ENCODE data around the gene ZDHHC14. TPM values are rescaled to one million over a fixed set of nuclear protein-coding genes. Genes with fewer than 3 reads are reported as not detected.

Gene ZDHHC14
- total RNA-seq, 1 donor from 2014 or later: 26.1 TPM

- no peaks in the 10 kb centered on the region for H3K9me3 Mint-ChIP-seq (ENCODE audit: unreplicated experiment)
- TF ChIP-seq, protein P1, sequence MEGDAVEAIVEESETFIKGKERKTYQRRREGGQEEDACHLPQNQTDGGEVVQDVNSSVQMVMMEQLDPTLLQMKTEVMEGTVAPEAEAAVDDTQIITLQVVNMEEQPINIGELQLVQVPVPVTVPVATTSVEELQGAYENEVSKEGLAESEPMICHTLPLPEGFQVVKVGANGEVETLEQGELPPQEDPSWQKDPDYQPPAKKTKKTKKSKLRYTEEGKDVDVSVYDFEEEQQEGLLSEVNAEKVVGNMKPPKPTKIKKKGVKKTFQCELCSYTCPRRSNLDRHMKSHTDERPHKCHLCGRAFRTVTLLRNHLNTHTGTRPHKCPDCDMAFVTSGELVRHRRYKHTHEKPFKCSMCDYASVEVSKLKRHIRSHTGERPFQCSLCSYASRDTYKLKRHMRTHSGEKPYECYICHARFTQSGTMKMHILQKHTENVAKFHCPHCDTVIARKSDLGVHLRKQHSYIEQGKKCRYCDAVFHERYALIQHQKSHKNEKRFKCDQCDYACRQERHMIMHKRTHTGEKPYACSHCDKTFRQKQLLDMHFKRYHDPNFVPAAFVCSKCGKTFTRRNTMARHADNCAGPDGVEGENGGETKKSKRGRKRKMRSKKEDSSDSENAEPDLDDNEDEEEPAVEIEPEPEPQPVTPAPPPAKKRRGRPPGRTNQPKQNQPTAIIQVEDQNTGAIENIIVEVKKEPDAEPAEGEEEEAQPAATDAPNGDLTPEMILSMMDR (IDR thresholded peaks at IDR 0.05; ENCODE audit: unreplicated experiment): no peak
- H3K27me3 Mint-ChIP-seq (ENCODE audit: unreplicated experiment): no peaks in the 10 kb centered on the region
- peaks cover 20% of the 10 kb centered on the region for H3K4me1 Mint-ChIP-seq (ENCODE audit: unreplicated experiment)
- H3K27ac Mint-ChIP-seq (ENCODE audit: unreplicated experiment): no peak overlapping the region
- no peak overlapping the region for H3K4me3 Mint-ChIP-seq (ENCODE audit: unreplicated experiment)
- DNase-seq (ENCODE audit: low spot score): no peak
- no peaks in the 10 kb centered on the region for H3K36me3 Mint-ChIP-seq (ENCODE audit: low read depth, unreplicated experiment)
Observed at GRCh38 chr6:157516319-157517026, 135.5 kb downstream of the ZDHHC14 start.

DNA sequence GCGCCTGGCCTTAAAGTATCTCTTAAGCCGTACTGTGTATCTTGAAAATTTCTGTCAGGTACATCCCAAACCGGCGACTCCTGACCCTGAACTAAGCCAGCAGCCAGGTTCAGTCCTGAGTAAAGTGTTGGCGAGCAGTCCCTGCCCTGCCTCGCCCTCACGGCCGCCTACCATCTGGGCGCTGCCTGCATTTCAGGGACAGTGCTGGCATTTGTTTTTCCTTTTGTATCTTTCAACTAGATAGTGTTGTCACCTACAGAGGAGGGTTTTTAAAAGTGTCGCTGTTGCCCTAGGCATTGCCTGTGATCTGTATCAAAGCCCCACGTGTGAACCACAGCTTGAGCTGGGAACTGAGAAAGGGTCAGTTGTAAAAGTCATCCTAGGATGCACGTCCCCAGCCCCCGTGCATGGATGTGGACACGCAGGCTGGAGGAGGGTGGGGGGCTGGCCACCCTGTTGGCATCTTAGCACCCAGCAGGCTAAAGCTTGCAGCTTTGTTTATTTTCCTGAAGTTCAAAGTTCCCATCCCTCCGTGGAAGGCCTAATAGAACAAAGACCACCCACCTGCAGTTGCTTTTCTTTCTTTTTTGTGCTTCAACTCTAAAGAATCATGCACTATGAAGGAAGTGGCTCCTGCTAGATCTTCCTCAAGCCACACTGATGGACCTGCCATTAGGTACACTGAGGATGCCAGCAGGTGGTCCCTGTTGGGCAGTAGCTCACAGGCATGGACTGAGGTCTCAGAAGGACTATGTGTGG lies 136.8 kb downstream of the ZDHHC14 start:
- H3K4me1 Mint-ChIP-seq (ENCODE audit: unreplicated experiment): peaks cover 20% of the 10 kb centered on the region
- DNase-seq (ENCODE audit: low spot score): no peak
- no peaks in the 10 kb centered on the region for H3K27me3 Mint-ChIP-seq (ENCODE audit: unreplicated experiment)
- no peak overlapping the region for H3K4me3 Mint-ChIP-seq (ENCODE audit: unreplicated experiment)
- no peak overlapping the region for H3K27ac Mint-ChIP-seq (ENCODE audit: unreplicated experiment)
- TF ChIP-seq, protein P1 (IDR thresholded peaks at IDR 0.05; ENCODE audit: unreplicated experiment): no peak
- H3K36me3 Mint-ChIP-seq (ENCODE audit: low read depth, unreplicated experiment): no peaks in the 10 kb centered on the region
- H3K9me3 Mint-ChIP-seq (ENCODE audit: unreplicated experiment): no peaks in the 10 kb centered on the region

DNA sequence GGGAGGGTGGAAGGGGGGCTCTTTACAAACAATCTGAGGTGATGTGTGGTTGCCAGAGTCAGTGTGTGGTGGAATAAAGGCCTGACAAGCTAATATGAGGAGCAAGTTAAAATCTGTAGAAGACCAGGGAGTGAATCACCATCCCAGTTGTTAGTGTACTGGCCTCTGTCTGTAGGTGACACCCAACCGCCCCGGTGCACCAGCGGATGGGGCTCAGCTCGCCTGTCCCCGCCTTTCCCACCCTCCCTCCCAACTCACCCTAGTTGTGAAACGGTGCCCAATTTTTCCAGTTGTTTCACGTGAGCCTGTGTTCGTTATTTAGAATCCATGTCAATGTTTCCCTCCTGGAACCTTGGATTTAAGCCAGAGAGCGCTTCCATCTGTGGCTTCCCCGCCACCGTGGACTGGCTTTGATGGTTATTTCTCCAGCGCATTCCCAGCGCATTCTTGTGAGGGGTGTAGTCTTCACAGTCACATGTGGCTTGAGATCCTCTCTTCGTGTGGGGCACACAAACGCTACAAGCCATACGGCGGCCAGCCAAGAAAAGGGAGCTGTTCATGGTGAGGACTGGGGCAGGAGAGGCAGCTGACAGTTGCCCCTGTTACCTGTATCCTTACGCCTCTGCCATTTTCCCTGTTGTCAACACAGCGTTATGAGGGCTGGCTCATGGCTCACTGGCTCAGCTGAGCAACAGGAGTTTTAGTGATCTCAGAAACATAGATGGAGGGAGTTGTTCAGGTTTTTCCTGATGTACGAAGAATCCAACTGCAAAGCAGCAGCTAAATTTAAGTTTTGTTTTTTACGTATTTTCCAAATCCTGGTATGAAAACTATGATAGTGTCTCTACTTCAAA lies 137.6 kb downstream of the ZDHHC14 start:
- DNase-seq (ENCODE audit: low spot score): no peak
- TF ChIP-seq, protein P1 (IDR thresholded peaks at IDR 0.05; ENCODE audit: unreplicated experiment): no peak
- Mint-ChIP-seq H3K36me3 (ENCODE audit: low read depth, unreplicated experiment) (no peaks in the 10 kb centered on the region), H3K9me3 (ENCODE audit: unreplicated experiment) (no peaks in the 10 kb centered on the region), H3K4me3 (ENCODE audit: unreplicated experiment) (no peak overlapping the region), H3K27me3 (ENCODE audit: unreplicated experiment) (no peaks in the 10 kb centered on the region), H3K4me1 (ENCODE audit: unreplicated experiment) (peaks cover 20% of the 10 kb centered on the region), H3K27ac (ENCODE audit: unreplicated experiment) (no peak overlapping the region)

DNA sequence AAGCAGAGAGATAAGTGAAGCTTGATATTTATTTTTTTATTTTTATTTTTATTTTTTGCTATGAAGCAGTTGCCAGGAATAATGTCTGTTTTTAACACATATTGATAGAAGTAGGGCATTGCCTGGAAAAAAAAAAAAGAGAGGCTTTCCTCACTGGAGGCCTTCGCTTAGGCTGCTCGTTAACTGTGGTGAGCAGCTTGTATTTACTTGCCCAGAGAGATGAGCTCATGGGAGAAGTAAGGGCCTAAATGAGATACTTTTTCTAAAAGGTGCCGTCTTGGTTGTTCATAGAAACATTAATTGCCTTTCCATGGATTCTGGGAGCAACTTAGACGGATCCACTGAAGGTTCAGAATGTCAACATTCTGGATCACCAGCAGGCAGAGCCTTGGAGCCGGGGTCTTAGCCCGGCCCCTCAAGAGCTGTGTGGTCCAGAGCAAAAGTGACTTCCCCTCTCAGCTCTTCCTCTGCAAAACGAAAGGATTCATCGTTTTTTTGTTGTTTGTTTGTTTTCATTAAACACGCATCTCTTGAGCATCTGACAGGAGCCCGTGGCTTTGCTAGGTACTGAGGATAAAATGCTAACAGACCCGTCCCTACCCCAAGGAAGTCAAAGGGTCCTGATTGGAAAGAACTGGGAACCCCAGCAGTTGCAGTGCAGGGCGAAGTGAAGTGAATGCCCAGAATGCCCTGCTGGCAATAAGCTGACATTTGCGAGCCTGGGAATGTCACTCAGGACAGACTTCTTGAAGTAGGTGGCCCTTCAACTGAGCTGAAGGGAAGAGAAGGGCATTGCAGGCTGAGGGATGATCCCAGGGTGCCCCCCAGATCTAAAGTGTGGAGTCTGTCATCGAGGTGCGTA lies 138.5 kb downstream of the ZDHHC14 start:
- Mint-ChIP-seq H3K27ac (ENCODE audit: unreplicated experiment) (no peak overlapping the region), H3K36me3 (ENCODE audit: low read depth, unreplicated experiment) (no peaks in the 10 kb centered on the region), H3K4me1 (ENCODE audit: unreplicated experiment) (peaks cover 20% of the 10 kb centered on the region), H3K27me3 (ENCODE audit: unreplicated experiment) (no peaks in the 10 kb centered on the region), H3K9me3 (ENCODE audit: unreplicated experiment) (no peaks in the 10 kb centered on the region), H3K4me3 (ENCODE audit: unreplicated experiment) (no peak overlapping the region)
- TF ChIP-seq, protein P1 (IDR thresholded peaks at IDR 0.05; ENCODE audit: unreplicated experiment): no peak
- no peak for DNase-seq (ENCODE audit: low spot score)
